GM06990 (cell line): Measurements from ENCODE around the gene PNPLA3.

Experiments used
- DNase-seq: peaks from one replicate; pipeline ENCODE4 v3.0.0-alpha.2; 2011; ENCODE audit not compliant: insufficient read length; ENCODE audit errors: extremely low read depth
- H3K27me3 ChIP-seq: replicated peaks from 2 replicates; pipeline ENCODE4 v1.6.0; 2011; ENCODE audit warnings: low read length; ENCODE audit not compliant: control insufficient read depth, insufficient read depth
- H3K36me3 ChIP-seq: 2 replicates; pipeline ENCODE4 v1.5.1; 2011; ENCODE audit warnings: low read length; ENCODE audit not compliant: control insufficient read depth, insufficient read depth
- H3K4me3 ChIP-seq: replicated peaks from 2 replicates; pipeline ENCODE4 v1.5.1; 2011; ENCODE audit warnings: low read depth, mild to moderate bottlenecking, control low read depth, low read length
- TF ChIP-seq, protein P1 (sequence below): IDR thresholded peaks from 2 replicates; pipeline ENCODE4 v1.5.1; 2011; ENCODE audit warnings: low read length, control low read depth, mild to moderate bottlenecking, inconsistent platforms; ENCODE audit not compliant: insufficient read depth, poor library complexity, severe bottlenecking

Gene PNPLA3

DNA sequence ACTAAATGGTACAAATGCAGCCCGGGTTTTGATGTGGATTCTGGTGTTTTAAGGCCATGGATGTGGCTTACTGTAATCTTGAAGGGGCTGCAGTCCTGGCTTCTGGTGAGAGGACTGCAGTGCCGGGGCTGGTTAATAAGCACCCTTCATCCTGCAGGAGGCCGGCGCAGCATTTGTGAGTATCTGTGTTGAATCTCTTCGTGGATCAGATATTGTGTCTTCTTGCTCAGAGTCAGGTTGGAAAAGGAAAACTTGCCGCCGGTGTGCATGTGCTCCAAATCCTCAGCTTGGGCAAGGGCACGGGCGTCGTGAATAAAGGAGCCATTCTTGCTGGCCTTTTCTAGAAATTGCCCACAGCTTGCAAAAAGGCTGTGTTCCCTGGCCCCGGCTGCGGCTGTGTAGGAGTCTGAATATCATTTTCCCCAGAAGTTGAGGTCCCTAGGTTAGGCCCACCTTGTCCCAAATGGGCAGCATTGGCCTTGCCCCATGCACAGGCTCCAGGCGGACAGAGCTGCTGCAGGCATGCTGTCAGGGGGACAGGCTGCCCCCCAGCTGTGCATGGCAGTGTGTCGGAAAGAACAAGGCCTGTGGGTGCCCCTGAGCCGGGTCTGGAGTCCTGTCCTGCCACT is 71.6 kb downstream of the PNPLA3 start:
- DNase-seq, result no peak
- Histone ChIP-seq H3K36me3 (peaks cover 15% of the 10 kb centered on the region), H3K4me3 (peak overlapping the region; percentile 59), H3K27me3 (no peaks in the 10 kb centered on the region)
- TF ChIP-seq, protein P1, sequence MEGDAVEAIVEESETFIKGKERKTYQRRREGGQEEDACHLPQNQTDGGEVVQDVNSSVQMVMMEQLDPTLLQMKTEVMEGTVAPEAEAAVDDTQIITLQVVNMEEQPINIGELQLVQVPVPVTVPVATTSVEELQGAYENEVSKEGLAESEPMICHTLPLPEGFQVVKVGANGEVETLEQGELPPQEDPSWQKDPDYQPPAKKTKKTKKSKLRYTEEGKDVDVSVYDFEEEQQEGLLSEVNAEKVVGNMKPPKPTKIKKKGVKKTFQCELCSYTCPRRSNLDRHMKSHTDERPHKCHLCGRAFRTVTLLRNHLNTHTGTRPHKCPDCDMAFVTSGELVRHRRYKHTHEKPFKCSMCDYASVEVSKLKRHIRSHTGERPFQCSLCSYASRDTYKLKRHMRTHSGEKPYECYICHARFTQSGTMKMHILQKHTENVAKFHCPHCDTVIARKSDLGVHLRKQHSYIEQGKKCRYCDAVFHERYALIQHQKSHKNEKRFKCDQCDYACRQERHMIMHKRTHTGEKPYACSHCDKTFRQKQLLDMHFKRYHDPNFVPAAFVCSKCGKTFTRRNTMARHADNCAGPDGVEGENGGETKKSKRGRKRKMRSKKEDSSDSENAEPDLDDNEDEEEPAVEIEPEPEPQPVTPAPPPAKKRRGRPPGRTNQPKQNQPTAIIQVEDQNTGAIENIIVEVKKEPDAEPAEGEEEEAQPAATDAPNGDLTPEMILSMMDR, result no peak

DNA sequence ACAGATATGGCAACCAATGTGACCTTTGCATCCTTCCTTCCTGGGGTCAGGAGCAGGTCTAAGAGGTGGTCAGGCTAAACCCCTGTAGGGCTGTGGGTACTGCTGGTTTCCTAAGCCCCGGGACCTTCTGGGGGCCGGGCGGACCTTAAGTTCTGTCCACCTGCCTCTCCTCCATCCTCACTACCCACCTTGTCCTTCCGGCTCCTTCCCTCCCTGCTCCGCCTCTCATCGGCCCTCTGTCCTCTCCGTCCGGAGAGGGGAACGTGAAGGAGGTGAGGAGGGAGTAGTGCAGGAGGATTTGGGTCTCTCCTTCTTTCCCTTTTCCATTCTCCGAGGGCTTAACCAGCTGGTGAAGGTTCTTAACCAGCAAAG is 72.2 kb downstream of the PNPLA3 start:
- Histone ChIP-seq H3K4me3 (peak overlapping the region; percentile 59), H3K36me3 (peaks cover 14% of the 10 kb centered on the region), H3K27me3 (no peaks in the 10 kb centered on the region)
- TF ChIP-seq, protein P1, result no peak
- no peak for DNase-seq

DNA sequence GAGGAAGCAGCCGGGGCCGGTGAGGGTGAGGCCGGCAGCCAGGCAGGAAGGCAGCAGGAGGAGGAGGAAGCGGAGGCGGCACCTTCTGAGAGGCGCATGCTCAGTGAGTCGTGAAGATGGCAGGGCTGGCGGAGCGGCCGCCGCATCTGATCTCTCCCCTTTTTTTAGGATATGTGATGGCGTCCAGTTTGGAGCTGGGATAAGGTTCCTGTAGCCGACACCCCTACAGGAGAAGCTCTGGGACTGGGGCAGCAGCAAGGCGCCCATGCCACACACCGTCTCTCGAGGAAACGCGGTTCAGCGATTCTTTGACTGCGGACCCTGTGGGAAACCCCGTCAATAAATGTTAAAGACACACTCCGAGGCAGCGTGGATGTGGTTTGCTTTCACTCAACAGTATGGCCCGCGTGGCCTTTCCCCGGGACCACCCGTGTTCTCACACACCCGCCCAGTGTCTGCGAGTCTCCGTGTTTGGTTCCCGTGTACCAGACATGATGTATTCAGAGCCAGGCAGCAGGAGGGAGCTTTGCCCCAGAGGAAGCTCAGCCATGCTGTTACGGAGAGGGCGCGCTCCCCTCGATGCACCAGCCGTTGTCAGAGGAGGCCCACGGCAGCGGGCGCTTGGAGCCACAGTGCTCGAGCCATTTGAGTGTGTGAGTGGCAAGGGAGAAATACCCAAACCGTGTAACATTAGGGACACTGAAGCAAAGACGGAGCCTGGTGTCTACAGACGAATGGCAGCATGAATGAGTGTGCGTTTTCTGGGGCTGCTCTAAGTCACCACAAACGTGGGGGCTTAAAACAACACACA is 72.8 kb downstream of the PNPLA3 start:
- TF ChIP-seq, protein P1, result no peak
- H3K36me3 ChIP-seq, result peaks cover 14% of the 10 kb centered on the region
- peak overlapping the region; percentile 59 for H3K4me3 ChIP-seq
- H3K27me3 ChIP-seq, result no peaks in the 10 kb centered on the region
- DNase-seq, result peak; percentile 68

DNA sequence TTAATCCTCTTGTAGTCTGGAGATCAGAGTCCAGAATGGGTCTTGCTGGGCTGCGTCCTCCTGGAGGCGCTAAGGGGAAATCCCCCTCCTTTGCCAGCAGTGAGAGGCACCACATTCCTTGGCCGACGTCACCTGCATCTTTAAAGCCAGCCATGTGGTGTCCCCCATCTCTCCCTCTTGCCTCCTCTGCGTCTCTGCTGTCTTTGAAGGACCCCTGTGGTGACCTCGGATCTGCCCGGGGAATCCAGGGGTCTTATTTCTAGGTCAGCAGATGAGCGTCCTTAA is 73.3 kb downstream of the PNPLA3 start:
- DNase-seq, result no peak
- TF ChIP-seq, protein P1, result no peak
- Histone ChIP-seq H3K27me3 (no peaks in the 10 kb centered on the region), H3K4me3 (no peak overlapping the region), H3K36me3 (peaks cover 12% of the 10 kb centered on the region)
